ENCODE data around the gene ENO3.

The ENO3 gene

GRCh38 chr17:4939796-4940554, 10.9 kb upstream of the ENO3 start, which contains the start of the genes RNF167 and SLC25A11:
RNF167 (plus strand) TSS chr17:4940268; CDS start chr17:4940910, 642 bp downstream.
SLC25A11 (minus strand) TSS chr17:4940046; CDS start chr17:4939910, 136 bp downstream.
- H3K9me3 ChIP-seq (ENCODE audit: control insufficient read depth, low read length): no peaks in the 10 kb centered on the region
- H3K9ac ChIP-seq: peak within 1 kb of the TSS; percentile 69
- TF ChIP-seq CTCF (IDR thresholded peaks at IDR 0.05): no peak
- H3K79me2 ChIP-seq: peaks cover 20% of the 10 kb centered on the region
- peak within 1 kb of the TSS; percentile 91 for H3K27ac ChIP-seq
- no peaks in the 10 kb centered on the region for H3K27me3 ChIP-seq (ENCODE audit: control insufficient read depth, insufficient read depth, low read length)
- peak within 1 kb of the TSS; percentile 81 for H2AFZ ChIP-seq
- peak within 1 kb of the TSS; percentile 97 for H3K4me2 ChIP-seq (ENCODE audit: low read length)
- peaks cover 18% of the 10 kb centered on the region for H3K4me1 ChIP-seq
- H3K4me3 ChIP-seq (ENCODE audit: low read depth, low read length): peak within 1 kb of the TSS; percentile 91
- H3K36me3 ChIP-seq (ENCODE audit: control insufficient read depth, insufficient read depth, low read length): no peaks in the 10 kb centered on the region

- Histone ChIP-seq H3K36me3 (ENCODE audit: control insufficient read depth, insufficient read depth, low read length) (no peaks in the 10 kb centered on the region), H3K27ac (peak overlapping the region; percentile 91), H2AFZ (peak overlapping the region; percentile 81), H3K4me3 (ENCODE audit: low read depth, low read length) (peak overlapping the region; percentile 91), H3K4me1 (peaks cover 22% of the 10 kb centered on the region), H3K9ac (peak overlapping the region; percentile 69), H3K79me2 (peaks cover 20% of the 10 kb centered on the region), H3K27me3 (ENCODE audit: control insufficient read depth, insufficient read depth, low read length) (no peaks in the 10 kb centered on the region), H3K4me2 (ENCODE audit: low read length) (peak overlapping the region; percentile 97), H3K9me3 (ENCODE audit: control insufficient read depth, low read length) (no peaks in the 10 kb centered on the region)
- no peak for TF ChIP-seq CTCF (IDR thresholded peaks at IDR 0.05)
Measured at GRCh38 chr17:4940555-4941318, 10.2 kb upstream of the ENO3 start.

GRCh38 chr17:4941319-4941610, 9.7 kb upstream of the ENO3 start:
- Histone ChIP-seq H3K36me3 (ENCODE audit: control insufficient read depth, insufficient read depth, low read length) (no peaks in the 10 kb centered on the region), H3K4me1 (peaks cover 22% of the 10 kb centered on the region)
- TF ChIP-seq CTCF (IDR thresholded peaks at IDR 0.05): no peak

DNA sequence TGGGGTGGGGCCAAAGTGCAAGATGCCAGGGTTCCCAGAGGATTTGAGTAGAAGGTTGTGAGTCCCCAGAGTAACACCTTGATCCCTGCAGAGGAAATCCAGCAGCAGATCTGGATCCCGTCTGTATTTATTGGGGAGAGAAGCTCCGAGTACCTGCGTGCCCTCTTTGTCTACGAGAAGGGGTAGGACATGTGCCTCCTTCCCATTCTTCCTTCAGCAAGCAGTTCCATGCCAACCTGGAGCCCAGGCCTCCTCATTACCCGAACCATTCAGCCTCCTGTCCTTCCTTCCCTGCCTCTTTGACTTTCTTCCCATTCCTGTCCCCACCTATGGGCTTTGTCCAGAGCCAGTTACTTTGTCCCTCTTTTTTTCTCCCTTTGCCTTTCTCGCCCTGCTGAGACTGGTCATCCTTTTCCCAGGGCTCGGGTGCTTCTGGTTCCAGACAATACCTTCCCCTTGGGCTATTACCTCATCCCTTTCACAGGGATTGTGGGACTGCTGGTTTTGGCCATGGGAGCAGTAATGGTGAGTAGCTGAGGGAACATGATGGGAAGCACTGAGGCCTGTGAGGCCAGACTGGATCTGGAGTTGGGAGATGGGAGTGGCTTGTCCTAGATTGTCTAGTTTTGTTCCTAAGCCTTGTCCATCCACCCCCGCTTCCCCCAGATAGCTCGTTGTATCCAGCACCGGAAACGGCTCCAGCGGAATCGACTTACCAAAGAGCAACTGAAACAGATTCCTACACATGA, 8.0 kb upstream of the ENO3 start:
- Histone ChIP-seq H3K27me3 (ENCODE audit: control insufficient read depth, insufficient read depth, low read length) (no peaks in the 10 kb centered on the region), H3K4me2 (ENCODE audit: low read length) (no peak overlapping the region), H3K79me2 (peaks cover 24% of the 10 kb centered on the region), H2AFZ (no peak overlapping the region), H3K4me1 (peaks cover 22% of the 10 kb centered on the region), H3K4me3 (ENCODE audit: low read depth, low read length) (no peak overlapping the region), H3K27ac (no peak overlapping the region), H3K36me3 (ENCODE audit: control insufficient read depth, insufficient read depth, low read length) (no peaks in the 10 kb centered on the region), H3K9me3 (ENCODE audit: control insufficient read depth, low read length) (no peaks in the 10 kb centered on the region), H3K9ac (no peak overlapping the region)
- no peak for TF ChIP-seq CTCF (IDR thresholded peaks at IDR 0.05)

More at GRCh38 chr17:4941319-4941610, 9.7 kb upstream of the ENO3 start:
- H2AFZ ChIP-seq: no peak overlapping the region
- no peaks in the 10 kb centered on the region for H3K9me3 ChIP-seq (ENCODE audit: control insufficient read depth, low read length)
- peak overlapping the region; percentile 69 for H3K9ac ChIP-seq
- no peaks in the 10 kb centered on the region for H3K27me3 ChIP-seq (ENCODE audit: control insufficient read depth, insufficient read depth, low read length)
- peak overlapping the region; percentile 24 for H3K27ac ChIP-seq
- peak overlapping the region; percentile 97 for H3K4me2 ChIP-seq (ENCODE audit: low read length)
- H3K79me2 ChIP-seq: peaks cover 20% of the 10 kb centered on the region
- peak overlapping the region; percentile 91 for H3K4me3 ChIP-seq (ENCODE audit: low read depth, low read length)
